NCI-H2107 treated with DMSO at 0.1 percent for 48 hours (cell line): ENCODE measurements around the gene HSCB.
"Not testable (repeated sequence)": the region's sequence is repeated elsewhere in the genome, so short reads cannot be mapped to it uniquely, and the experiment has no call there.

Experiments used
- DNase-seq: peaks from one replicate; lab custom pipeline; 2025; ENCODE audit not compliant: unreplicated experiment; lab: John Stamatoyannopoulos, UW

HSCB gene

GRCh38 chr22:28737701-28738100 lies 4.1 kb upstream of the HSCB start:
- no peak for DNase-seq

- not testable (repeated sequence) for DNase-seq
These were observed 3.0 kb upstream of the HSCB start for GRCh38 chr22:28738876-28739275.

- no peak for DNase-seq
These were observed 547 bp upstream of the HSCB start for GRCh38 chr22:28741200-28741784.

- DNase-seq: no peak
These were observed 723 bp downstream of the HSCB start for GRCh38 chr22:28742562-28742962.

- no peak for DNase-seq
These were observed 2.0 kb downstream of the HSCB start for GRCh38 chr22:28743852-28744251.

- no peak for DNase-seq
These were observed 8.6 kb downstream of the HSCB start for GRCh38 chr22:28750471-28750881.

GRCh38 chr22:28754512-28754911 lies 12.7 kb downstream of the HSCB start:
- DNase-seq: not testable (repeated sequence)

- DNase-seq: peak; percentile 86
These were observed 18.2 kb downstream of the HSCB start for GRCh38 chr22:28759861-28760560.

GRCh38 chr22:28761449-28761755 lies 19.6 kb downstream of the HSCB start:
- no peak for DNase-seq

GRCh38 chr22:28762000-28762399 lies 20.2 kb downstream of the HSCB start:
- not testable (repeated sequence) for DNase-seq

- DNase-seq: no peak
These were observed 24.8 kb downstream of the HSCB start for GRCh38 chr22:28766628-28767027.

- no peak for DNase-seq
These were observed 27.0 kb downstream of the HSCB start for GRCh38 chr22:28768701-28769393.

- DNase-seq: no peak
These were observed 27.7 kb downstream of the HSCB start for GRCh38 chr22:28769394-28770085.

- peak; percentile 10 for DNase-seq
These were observed 29.5 kb downstream of the HSCB start for GRCh38 chr22:28771195-28771791.

GRCh38 chr22:28772633-28773460 lies 31.0 kb downstream of the HSCB start, which contains the start of gene CCDC117:
Gene CCDC117 (plus strand): TSS chr22:28772695. CDS start chr22:28772850, 155 bp downstream.
- DNase-seq: peak; percentile 73

GRCh38 chr22:28773461-28773867 lies 31.6 kb downstream of the HSCB start:
- DNase-seq: no peak

- DNase-seq: no peak
These were observed 32.5 kb downstream of the HSCB start for GRCh38 chr22:28774378-28774777.

GRCh38 chr22:28779833-28780232 lies 38.0 kb downstream of the HSCB start:
- DNase-seq: no peak

- no peak for DNase-seq
These were observed 38.5 kb downstream of the HSCB start for GRCh38 chr22:28780296-28780695.
